ENCODE measurements around the gene ATP10A.

ATP10A gene

GRCh38 chr15:25701721-25702465 lies 161.2 kb downstream of the ATP10A start:
- no peak for TF ChIP-seq OSR1 (CRISPR knock-in tag; IDR thresholded peaks at IDR 0.05)
- TF ChIP-seq GLIS3 (CRISPR knock-in tag; IDR thresholded peaks at IDR 0.05), result no peak
- TF ChIP-seq ZFP3 (CRISPR knock-in tag; IDR thresholded peaks at IDR 0.05), result no peak
- TF ChIP-seq ZC3H10 (CRISPR knock-in tag; IDR thresholded peaks at IDR 0.05), result no peak
- TF ChIP-seq TSHZ2 (CRISPR knock-in tag; IDR thresholded peaks at IDR 0.05), result no peak
- no peak for TF ChIP-seq ARNTL (CRISPR knock-in tag; IDR thresholded peaks at IDR 0.05; ENCODE audit: borderline replicate concordance, low read depth)
- TF ChIP-seq ESRRG (CRISPR knock-in tag; IDR thresholded peaks at IDR 0.05), result no peak
- TF ChIP-seq PPARA (CRISPR knock-in tag; IDR thresholded peaks at IDR 0.05; ENCODE audit: borderline replicate concordance), result no peak
- TF ChIP-seq POU6F1 (CRISPR knock-in tag; IDR thresholded peaks at IDR 0.05; ENCODE audit: borderline replicate concordance, low read depth), result no peak
- TF ChIP-seq ZFP30 (CRISPR knock-in tag; IDR thresholded peaks at IDR 0.05), result no peak
- TF ChIP-seq SNAI2 (CRISPR knock-in tag; IDR thresholded peaks at IDR 0.05), result no peak
- TF ChIP-seq ZNF8 (CRISPR knock-in tag; IDR thresholded peaks at IDR 0.05), result no peak
- TF ChIP-seq ZNF70 (CRISPR knock-in tag; IDR thresholded peaks at IDR 0.05), result no peak
- TF ChIP-seq CREB5 (CRISPR knock-in tag; IDR thresholded peaks at IDR 0.05; ENCODE audit: low read depth), result no peak
- TF ChIP-seq ISL1 (CRISPR knock-in tag; IDR thresholded peaks at IDR 0.05), result no peak
- TF ChIP-seq BACH2 (CRISPR knock-in tag; IDR thresholded peaks at IDR 0.05; ENCODE audit: borderline replicate concordance), result no peak
- no peak for TF ChIP-seq ZNF565 (CRISPR knock-in tag; conservative IDR thresholded peaks at IDR 0.05; ENCODE audit: low read depth)
- no peak for TF ChIP-seq CSRNP3 (CRISPR knock-in tag; IDR thresholded peaks at IDR 0.05)
- TF ChIP-seq TCF4 (CRISPR knock-in tag; IDR thresholded peaks at IDR 0.05; ENCODE audit: borderline replicate concordance), result no peak
- no peak for TF ChIP-seq PATZ1 (CRISPR knock-in tag; IDR thresholded peaks at IDR 0.05; ENCODE audit: borderline replicate concordance)
- no peak for ATAC-seq

GRCh38 chr15:25700916-25701315 lies 162.2 kb downstream of the ATP10A start:
- TF ChIP-seq ISL1 (CRISPR knock-in tag; IDR thresholded peaks at IDR 0.05) (no peak), CSRNP3 (CRISPR knock-in tag; IDR thresholded peaks at IDR 0.05) (no peak), ZFP30 (CRISPR knock-in tag; IDR thresholded peaks at IDR 0.05) (no peak), OSR1 (CRISPR knock-in tag; IDR thresholded peaks at IDR 0.05) (no peak), CREB5 (CRISPR knock-in tag; IDR thresholded peaks at IDR 0.05; ENCODE audit: low read depth) (no peak), ARNTL (CRISPR knock-in tag; IDR thresholded peaks at IDR 0.05; ENCODE audit: borderline replicate concordance, low read depth) (no peak), GLIS3 (CRISPR knock-in tag; IDR thresholded peaks at IDR 0.05) (no peak), ESRRG (CRISPR knock-in tag; IDR thresholded peaks at IDR 0.05) (no peak), ZNF70 (CRISPR knock-in tag; IDR thresholded peaks at IDR 0.05) (no peak), SNAI2 (CRISPR knock-in tag; IDR thresholded peaks at IDR 0.05) (no peak), POU6F1 (CRISPR knock-in tag; IDR thresholded peaks at IDR 0.05; ENCODE audit: borderline replicate concordance, low read depth) (no peak), CSDC2 (CRISPR knock-in tag; IDR thresholded peaks at IDR 0.05) (no peak), ZC3H10 (CRISPR knock-in tag; IDR thresholded peaks at IDR 0.05) (no peak)
- no peak for ATAC-seq
